IPS-15b (cell line): ENCODE data around the gene MTA1.
A peak's percentile ranks its signal among the peaks of the same experiment; 100 is the strongest.

Experiments
- H3K27me3 ChIP-seq: one replicate; pipeline ENCODE4 v1.6.1; 2013; ENCODE audit warnings: low read length; ENCODE audit not compliant: control insufficient read depth, insufficient read depth
- H3K36me3 ChIP-seq: one replicate; pipeline ENCODE4 v1.6.1; 2013; ENCODE audit warnings: low read length; ENCODE audit not compliant: control insufficient read depth, insufficient read depth
- H3K4me1 ChIP-seq: one replicate; pipeline ENCODE4 v1.6.1; 2013; ENCODE audit warnings: mild to moderate bottlenecking, low read length; ENCODE audit not compliant: control insufficient read depth, insufficient read depth
- H3K4me3 ChIP-seq: one replicate; pipeline ENCODE4 v1.5.1; 2013; ENCODE audit warnings: low read depth, low read length
- H3K9ac ChIP-seq: one replicate; pipeline ENCODE4 v1.6.1; 2013; ENCODE audit warnings: low read depth, mild to moderate bottlenecking, low read length
- H3K9me3 ChIP-seq: one replicate; pipeline ENCODE4 v1.6.1; 2013; ENCODE audit warnings: mild to moderate bottlenecking, low read length; ENCODE audit not compliant: control insufficient read depth, insufficient read depth

MTA1 gene

GRCh38 chr14:105468621-105469241 lies 49.1 kb downstream of the MTA1 start:
- no peaks in the 10 kb centered on the region for H3K27me3 ChIP-seq
- H3K9ac ChIP-seq, result no peak overlapping the region
- peaks cover 48% of the 10 kb centered on the region for H3K36me3 ChIP-seq
- no peak overlapping the region for H3K4me3 ChIP-seq
- no peaks in the 10 kb centered on the region for H3K9me3 ChIP-seq
- H3K4me1 ChIP-seq, result no peaks in the 10 kb centered on the region

- no peak overlapping the region for H3K4me3 ChIP-seq
- H3K9me3 ChIP-seq, result no peaks in the 10 kb centered on the region
- H3K4me1 ChIP-seq, result no peaks in the 10 kb centered on the region
- H3K9ac ChIP-seq, result no peak overlapping the region
- no peaks in the 10 kb centered on the region for H3K27me3 ChIP-seq
- peaks cover 41% of the 10 kb centered on the region for H3K36me3 ChIP-seq
Measured at GRCh38 chr14:105469456-105470349, 50.1 kb downstream of the MTA1 start.

DNA sequence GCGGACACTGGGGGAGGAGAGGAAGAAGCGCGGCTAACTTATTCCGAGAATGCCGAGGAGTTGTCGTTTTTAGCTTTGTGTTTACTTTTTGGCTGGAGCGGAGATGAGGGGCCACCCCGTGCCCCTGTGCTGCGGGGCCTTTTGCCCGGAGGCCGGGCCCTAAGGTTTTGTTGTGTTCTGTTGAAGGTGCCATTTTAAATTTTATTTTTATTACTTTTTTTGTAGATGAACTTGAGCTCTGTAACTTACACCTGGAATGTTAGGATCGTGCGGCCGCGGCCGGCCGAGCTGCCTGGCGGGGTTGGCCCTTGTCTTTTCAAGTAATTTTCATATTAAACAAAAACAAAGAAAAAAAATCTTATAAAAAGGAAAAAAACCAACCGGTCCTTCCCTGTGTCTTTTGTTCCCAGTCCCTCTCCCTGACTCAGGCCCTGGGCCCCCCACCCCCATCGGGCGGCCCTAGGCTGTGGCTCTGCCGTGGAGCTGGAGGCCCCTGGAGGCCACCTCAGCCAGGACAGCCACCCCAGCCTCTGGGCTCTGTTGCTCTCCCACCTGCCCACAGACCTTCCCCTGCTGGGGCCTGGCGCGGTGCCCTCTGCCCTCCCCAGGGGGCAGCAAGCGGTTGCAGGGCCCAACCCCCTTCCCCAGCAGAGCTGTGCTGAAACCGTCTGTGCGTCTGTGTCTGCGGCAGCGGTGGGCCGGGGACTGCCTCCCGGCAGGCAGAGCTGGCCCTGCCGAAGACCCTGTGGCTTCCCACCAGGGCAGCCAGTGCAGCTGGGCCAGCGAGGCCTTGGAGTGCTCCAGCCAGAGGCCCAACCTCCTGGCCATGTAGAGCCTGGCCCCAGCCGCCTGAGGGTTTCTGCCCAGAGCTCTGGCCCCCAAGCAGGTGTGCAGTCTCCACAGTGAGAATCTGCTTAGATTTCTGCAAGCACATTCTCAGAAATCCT lies 51.0 kb downstream of the MTA1 start:
- Histone ChIP-seq H3K9me3 (no peaks in the 10 kb centered on the region), H3K36me3 (peaks cover 32% of the 10 kb centered on the region), H3K4me1 (no peaks in the 10 kb centered on the region), H3K4me3 (no peak overlapping the region), H3K9ac (no peak overlapping the region), H3K27me3 (peaks cover 6% of the 10 kb centered on the region)

DNA sequence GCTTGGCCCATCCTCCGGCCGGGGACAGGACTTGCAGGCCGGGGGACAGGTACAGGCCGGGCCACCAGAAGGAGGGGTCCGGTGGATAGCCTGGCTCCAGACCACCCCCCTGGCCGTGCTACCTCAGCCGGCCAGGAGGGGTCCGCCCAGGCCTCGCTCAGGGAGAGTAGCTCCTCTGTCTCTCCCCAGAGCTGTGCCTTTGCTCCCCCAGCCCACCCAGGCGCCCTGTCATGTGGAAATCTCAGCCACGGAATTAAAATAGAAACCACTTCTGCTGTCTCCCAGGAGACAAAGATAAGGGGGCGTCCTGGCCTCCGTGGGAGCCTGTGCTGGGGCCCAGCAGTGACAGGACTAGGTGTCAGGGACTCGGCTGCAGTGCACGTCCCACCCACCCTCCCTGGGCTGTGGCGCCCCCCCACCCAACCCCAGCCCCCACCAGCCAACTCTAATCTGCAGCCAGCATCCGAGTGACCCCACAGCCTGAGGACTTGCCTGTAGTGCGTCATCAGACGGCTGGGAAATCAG lies 51.7 kb downstream of the MTA1 start:
- Histone ChIP-seq H3K9ac (no peak overlapping the region), H3K36me3 (peaks cover 26% of the 10 kb centered on the region), H3K4me1 (no peaks in the 10 kb centered on the region), H3K9me3 (no peaks in the 10 kb centered on the region), H3K4me3 (no peak overlapping the region), H3K27me3 (peaks cover 13% of the 10 kb centered on the region)

DNA sequence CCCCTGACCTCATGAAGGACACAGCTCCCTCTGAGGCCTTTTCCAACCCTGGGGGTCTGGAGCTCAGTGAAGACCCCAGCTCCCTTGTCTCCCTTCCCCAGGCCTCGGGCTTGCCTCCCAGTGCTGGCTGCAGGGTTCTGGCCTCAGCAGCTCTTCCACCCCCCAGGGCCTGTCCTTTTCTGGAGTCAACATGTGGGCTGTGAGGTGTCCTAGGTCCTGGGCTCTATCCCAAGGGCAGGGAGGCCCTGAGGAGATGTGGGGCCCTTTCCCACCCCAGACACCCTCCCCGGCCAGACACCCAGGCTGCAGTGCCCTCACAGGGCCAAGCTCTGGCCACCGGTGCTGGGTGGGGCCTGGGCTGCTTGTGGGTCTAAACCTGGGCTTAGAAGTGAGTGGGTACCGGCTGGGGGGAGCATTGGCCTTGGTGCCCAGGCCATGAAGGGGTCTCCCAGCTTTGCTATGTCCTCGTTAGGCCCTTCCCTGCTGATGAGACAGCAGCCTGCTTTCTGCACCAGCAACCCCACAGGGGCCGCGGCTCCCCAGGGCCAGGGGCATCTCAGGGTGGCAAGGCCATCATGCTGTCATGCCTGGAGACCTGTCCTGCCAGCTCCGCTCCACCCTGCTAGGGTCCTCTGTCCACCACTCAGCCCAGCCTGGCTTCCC lies 52.3 kb downstream of the MTA1 start:
- Histone ChIP-seq H3K27me3 (peaks cover 19% of the 10 kb centered on the region), H3K4me3 (no peak overlapping the region), H3K4me1 (no peaks in the 10 kb centered on the region), H3K9me3 (no peaks in the 10 kb centered on the region), H3K9ac (no peak overlapping the region), H3K36me3 (peaks cover 20% of the 10 kb centered on the region)

DNA sequence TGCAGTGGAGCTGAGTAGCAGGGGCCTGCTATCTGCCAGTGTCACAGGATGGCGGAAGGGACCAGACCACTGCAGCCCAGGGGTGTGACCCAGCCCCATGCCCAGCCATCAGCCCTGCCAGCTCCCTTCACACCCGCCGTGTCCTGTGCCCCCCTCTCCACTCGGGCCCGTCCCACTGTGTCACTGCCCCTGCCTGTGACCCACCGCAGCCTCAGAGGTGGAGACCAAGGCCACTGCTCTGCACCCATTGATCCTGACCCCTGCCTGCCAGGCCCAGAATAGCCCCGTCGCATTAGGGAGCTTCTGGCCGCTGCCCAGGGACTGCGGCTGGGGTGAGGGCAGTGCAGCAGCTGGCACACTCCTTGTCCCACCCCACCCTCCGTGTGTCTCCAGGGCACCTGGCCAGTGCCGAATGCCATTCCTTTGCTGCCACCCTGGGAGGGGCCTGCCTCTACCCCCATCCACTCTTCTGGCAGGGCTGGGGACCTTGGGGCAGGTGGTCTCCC lies 52.9 kb downstream of the MTA1 start:
- no peaks in the 10 kb centered on the region for H3K9me3 ChIP-seq

DNA sequence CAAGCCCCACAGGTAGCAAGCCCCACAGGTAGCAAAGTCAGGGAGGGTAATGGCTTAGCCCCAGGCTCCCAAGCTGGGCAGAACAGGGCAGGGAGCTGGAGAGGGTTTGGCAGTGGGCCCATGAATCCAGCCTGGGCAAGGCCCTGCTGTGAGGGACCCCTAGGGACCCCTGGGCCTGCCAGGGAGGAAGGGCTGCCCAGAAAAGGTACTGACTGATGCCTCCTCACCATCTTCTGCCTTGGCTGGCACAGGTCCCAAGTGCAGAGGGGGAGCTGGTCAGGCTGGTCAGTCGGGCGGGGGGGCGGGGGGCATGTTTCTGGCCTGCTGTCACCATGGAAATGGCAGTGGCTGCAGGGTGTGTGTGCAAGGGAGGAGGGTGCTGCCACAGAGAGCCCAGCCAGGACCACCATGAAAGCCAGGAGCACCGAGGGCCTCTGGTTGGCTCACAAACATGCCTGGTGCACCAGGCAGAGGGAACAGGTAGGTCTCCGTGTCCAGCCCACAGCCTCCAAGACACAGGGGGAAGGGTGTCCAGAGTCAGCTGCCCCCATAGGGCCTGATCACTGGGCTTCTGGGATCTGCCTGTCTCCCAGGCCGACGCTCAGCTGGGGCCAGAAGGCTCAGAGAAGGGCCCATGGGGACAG lies 53.5 kb downstream of the MTA1 start:
- Histone ChIP-seq H3K36me3 (peaks cover 9% of the 10 kb centered on the region), H3K9me3 (no peaks in the 10 kb centered on the region), H3K4me1 (no peaks in the 10 kb centered on the region), H3K27me3 (peaks cover 28% of the 10 kb centered on the region), H3K4me3 (no peak overlapping the region), H3K9ac (no peak overlapping the region)

More for the DNA sequence above, 52.9 kb downstream of the MTA1 start:
- H3K36me3 ChIP-seq, result peaks cover 14% of the 10 kb centered on the region
- H3K4me1 ChIP-seq, result no peaks in the 10 kb centered on the region
- H3K9ac ChIP-seq, result no peak overlapping the region
- H3K27me3 ChIP-seq, result peaks cover 24% of the 10 kb centered on the region
- no peak overlapping the region for H3K4me3 ChIP-seq

DNA sequence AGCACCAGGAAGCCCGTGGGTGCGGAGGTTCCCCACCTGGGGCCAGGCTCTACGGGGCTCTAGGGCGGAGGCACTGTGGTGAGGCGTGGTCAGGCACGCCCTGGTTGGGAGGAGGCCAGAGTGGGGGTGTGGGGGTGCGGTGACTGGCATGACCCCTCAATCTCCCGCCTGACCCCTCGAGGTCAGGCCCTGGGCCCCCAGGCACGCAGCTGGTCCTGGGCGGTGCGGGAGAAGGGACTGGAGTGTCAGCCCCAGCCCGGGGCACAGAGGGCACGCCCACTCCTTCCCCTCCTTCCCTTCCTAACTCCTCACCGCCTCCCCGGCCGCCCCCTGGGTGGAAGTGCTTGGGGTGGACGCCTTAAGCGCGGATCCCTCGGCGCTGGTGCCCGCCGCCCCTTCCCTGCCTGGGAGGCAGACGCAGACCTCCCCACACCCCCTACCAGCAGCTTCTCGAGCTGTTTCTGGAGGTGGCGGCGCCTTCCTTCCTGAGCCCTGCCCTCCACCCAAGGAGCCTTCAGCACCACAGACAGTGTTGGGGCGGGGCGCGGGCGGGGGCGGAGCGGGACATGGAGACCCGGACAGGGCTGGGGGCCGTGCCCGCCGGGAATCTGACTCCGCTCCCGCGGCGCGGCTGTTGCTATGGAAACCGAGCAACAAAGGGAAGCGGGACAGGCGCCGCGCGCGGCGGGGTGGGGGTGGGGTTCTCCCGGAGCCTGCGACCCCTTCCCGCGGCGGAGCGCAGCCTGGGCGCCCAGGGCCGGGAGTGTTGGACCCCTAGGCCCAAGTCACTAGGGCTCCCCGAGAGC lies 54.3 kb downstream of the MTA1 start:
- peaks cover 30% of the 10 kb centered on the region for H3K27me3 ChIP-seq
- no peaks in the 10 kb centered on the region for H3K4me1 ChIP-seq
- peak overlapping the region; percentile 37 for H3K4me3 ChIP-seq
- no peaks in the 10 kb centered on the region for H3K9me3 ChIP-seq
- H3K36me3 ChIP-seq, result peaks cover 5% of the 10 kb centered on the region
- no peak overlapping the region for H3K9ac ChIP-seq

DNA sequence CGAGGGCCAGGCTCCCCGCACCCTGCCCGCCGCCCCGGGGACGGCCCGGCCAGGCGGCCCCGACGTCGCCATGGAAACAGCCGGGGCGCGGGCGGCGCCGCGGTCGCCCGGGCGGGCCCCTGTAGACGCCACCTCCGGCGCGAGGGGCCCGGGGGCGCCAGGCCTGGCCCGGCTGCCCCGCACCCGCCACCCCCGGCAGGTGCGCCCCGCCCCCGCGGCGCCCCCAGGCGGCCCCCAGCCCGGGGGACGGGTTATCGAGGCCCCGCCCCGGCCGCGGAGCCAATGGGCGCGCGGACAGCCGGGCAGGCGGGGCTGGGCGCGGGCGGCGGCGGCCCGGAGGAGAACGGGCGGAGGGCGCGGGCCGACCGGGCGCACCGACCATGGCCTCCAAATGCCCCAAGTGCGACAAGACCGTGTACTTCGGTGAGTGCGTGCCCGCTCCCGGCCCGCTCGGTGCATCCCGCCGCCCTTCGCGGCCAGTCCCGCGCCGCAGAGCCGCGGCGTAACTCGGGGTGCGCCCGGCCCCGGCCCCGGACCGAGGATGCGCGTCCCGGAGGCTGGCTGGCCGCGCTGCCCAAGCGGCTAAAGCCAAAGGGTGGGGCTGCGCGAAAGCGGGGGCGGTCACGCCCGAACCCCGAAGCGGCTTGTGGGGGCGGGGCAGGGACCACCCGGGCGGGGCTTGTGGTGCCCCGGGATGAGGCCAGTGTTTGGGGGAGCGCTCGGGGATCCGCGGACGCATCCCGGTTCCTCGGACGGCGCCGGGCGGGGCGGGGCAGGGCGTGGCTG lies 55.0 kb downstream of the MTA1 start, which contains the start of gene CRIP2:
Gene CRIP2 (plus strand): TSS at position 339 of the 786 bp plus-strand sequence. CDS start 42 bp downstream, at position 381.
- peaks cover 36% of the 10 kb centered on the region for H3K27me3 ChIP-seq
- peak within 1 kb of the TSS; percentile 54 for H3K4me3 ChIP-seq
- H3K4me1 ChIP-seq, result no peaks in the 10 kb centered on the region
- no peaks in the 10 kb centered on the region for H3K36me3 ChIP-seq
- H3K9me3 ChIP-seq, result no peaks in the 10 kb centered on the region
- peak within 1 kb of the TSS; percentile 37 for H3K9ac ChIP-seq
